NCI-H1694 (cell line): Measurements from ENCODE around the gene PALM.
A peak's percentile ranks its signal among the peaks of the same experiment; 100 is the strongest.
"Not testable (repeated sequence)": the region's sequence is repeated elsewhere in the genome, so short reads cannot be mapped to it uniquely, and the experiment has no call there.

ENCODE experiments used
- DNase-seq: peaks from one replicate; lab custom pipeline; 2025; lab: John Stamatoyannopoulos, UW

PALM gene

GRCh38 chr19:678791-679388, 29.8 kb upstream of the PALM start:
- no peak for DNase-seq

- no peak for DNase-seq
These were observed 29.1 kb upstream of the PALM start for GRCh38 chr19:679418-680286.

- DNase-seq, result peak; percentile 90
These were observed 28.3 kb upstream of the PALM start for GRCh38 chr19:680287-681028.

GRCh38 chr19:681029-682019, 27.4 kb upstream of the PALM start:
- DNase-seq, result no peak

- no peak for DNase-seq
These were observed 25.9 kb upstream of the PALM start for GRCh38 chr19:682678-683320.

GRCh38 chr19:685454-685931, 23.2 kb upstream of the PALM start:
- DNase-seq, result no peak

GRCh38 chr19:686589-687297, 22.0 kb upstream of the PALM start:
- DNase-seq, result no peak

- no peak for DNase-seq
These were observed 21.1 kb upstream of the PALM start for GRCh38 chr19:687569-688166.

GRCh38 chr19:688214-688613, 20.5 kb upstream of the PALM start:
- DNase-seq, result no peak

- DNase-seq, result no peak
These were observed 19.7 kb upstream of the PALM start for GRCh38 chr19:688992-689391.

GRCh38 chr19:690203-690602, 18.5 kb upstream of the PALM start:
- no peak for DNase-seq

GRCh38 chr19:694481-695351, 14.0 kb upstream of the PALM start:
- no peak for DNase-seq

GRCh38 chr19:695352-695949, 13.3 kb upstream of the PALM start, which contains the start of gene PRSS57:
PRSS57 (minus strand) TSS chr19:695452; CDS start chr19:695430, 22 bp downstream.
- no peak for DNase-seq

- DNase-seq, result not testable (repeated sequence)
These were observed 10.2 kb upstream of the PALM start for GRCh38 chr19:698529-698928.

- DNase-seq, result not testable (repeated sequence)
These were observed 8.8 kb upstream of the PALM start for GRCh38 chr19:699885-700284.

GRCh38 chr19:702847-703246, 5.9 kb upstream of the PALM start:
- not testable (repeated sequence) for DNase-seq

- no peak for DNase-seq
These were observed 5.4 kb upstream of the PALM start for GRCh38 chr19:703329-703650.

- no peak for DNase-seq
These were observed 4.9 kb upstream of the PALM start for GRCh38 chr19:703651-704446.
